Kidney epithelial cell (primary cell): ENCODE measurements around the gene RNF220. TPM values are rescaled to one million over a fixed set of nuclear protein-coding genes. Genes with fewer than 3 reads are reported as not detected.

Experiments
- DNase-seq: peaks from one replicate; pipeline ENCODE4 v3.0.0-alpha.2; 2010; ENCODE audit warnings: low read depth
- H3K27me3 ChIP-seq: 2 replicates; pipeline ENCODE4 v1.6.0; 2011; ENCODE audit warnings: low read length; ENCODE audit not compliant: control insufficient read depth, insufficient read depth
- H3K36me3 ChIP-seq: 2 replicates; pipeline ENCODE4 v1.5.1; 2011; ENCODE audit warnings: low read length; ENCODE audit not compliant: control insufficient read depth, insufficient read depth
- H3K4me3 ChIP-seq: 2 replicates; pipeline ENCODE4 v1.5.1; 2011; ENCODE audit warnings: low read depth, mild to moderate bottlenecking, control low read depth, low read length
- CTCF ChIP-seq: IDR thresholded peaks from 2 replicates; pipeline ENCODE4 v1.5.1; 2011; ENCODE audit warnings: mild to moderate bottlenecking, moderate library complexity, low read length, control low read depth, inconsistent platforms; ENCODE audit not compliant: insufficient read depth, poor library complexity, severe bottlenecking
- total RNA-seq: library from RNA; depleted of rRNA; stranded (reverse); fragments of >200 nt; gene quantifications from 2 replicates; pipeline ENCODE4 v1.2.3, GENCODE V29; 2015

Gene RNF220
- total RNA-seq, 1 donor from 2014 or later, result 127 TPM

- no peak overlapping the region for H3K4me3 ChIP-seq
- TF ChIP-seq CTCF, result no peak
Measured at GRCh38 chr1:44689447-44689765, 284.4 kb downstream of the RNF220 start.

DNA sequence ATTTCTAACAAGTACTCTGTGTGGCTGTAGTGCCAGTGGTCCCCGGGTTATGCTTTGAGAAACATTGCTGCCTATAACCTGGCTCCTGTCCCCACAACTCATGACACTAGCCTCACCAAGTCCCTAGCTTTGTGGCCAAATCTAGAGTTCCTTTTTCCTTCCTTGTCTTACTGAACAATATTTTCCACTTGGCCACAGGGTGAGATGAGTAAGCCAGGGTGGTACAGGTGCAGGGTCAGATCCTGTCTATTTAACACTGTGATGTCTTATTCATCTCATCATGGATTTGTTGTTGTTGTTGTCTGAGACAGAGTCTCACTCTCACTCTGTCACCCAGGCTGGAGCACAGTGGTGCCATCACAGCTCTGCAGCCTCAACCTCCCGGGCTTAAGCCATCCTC lies 288.1 kb downstream of the RNF220 start:
- no peak overlapping the region for H3K4me3 ChIP-seq
- H3K27me3 ChIP-seq, result no peaks in the 10 kb centered on the region
- no peak for TF ChIP-seq CTCF
- no peak for DNase-seq
- H3K36me3 ChIP-seq, result no peaks in the 10 kb centered on the region

More at GRCh38 chr1:44689447-44689765, 284.4 kb downstream of the RNF220 start:
- DNase-seq, result no peak
- Histone ChIP-seq H3K36me3 (no peaks in the 10 kb centered on the region), H3K27me3 (no peaks in the 10 kb centered on the region)

DNA sequence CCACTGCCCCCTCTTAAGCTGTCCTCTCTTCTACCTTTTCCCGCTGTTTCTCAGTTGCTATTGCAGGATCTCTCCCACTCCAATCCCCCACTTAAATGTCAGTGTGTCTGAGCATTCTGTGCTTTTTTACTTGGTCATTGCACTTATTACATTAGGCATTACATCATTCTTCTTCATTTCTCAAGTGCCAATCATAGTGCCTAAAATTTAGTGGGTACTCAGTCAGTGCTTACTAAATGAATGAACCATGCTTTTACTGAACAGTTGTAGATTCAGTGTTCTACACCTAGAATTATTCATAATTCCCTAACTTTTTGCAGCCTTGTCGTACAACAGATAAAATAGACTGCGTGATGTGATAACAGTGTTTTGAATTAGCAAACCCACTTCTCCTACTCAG lies 288.8 kb downstream of the RNF220 start:
- TF ChIP-seq CTCF, result no peak
- no peak overlapping the region for H3K4me3 ChIP-seq

DNA sequence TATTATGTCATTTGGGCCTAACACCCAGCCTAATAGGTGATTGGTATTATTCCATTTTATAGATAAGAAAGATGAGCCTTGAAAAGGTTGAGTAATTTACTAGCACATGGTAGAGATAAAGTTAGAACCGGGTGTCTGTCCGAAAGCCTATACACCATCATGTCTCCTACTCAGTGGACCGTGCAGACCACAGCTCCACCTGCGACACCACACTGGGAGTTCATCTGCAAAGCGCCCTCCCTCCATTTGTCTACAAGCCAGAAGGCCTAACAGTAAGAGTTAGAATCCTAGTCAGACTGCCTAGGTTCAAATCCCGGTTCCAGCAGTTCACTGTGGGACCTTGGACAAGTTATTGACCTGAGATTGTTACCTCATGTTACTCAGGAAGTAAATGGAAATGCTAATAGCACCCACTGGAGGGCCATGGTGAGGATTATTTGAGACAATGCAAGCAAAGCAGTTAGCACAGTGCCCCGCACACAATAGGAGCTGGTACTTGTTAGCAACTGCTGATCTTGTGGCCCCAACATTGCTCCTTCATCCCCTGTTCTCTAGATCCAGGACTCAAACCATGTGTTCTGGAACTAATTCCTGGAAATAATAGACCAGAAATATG lies 289.9 kb downstream of the RNF220 start:
- DNase-seq, result no peak
- H3K36me3 ChIP-seq, result no peaks in the 10 kb centered on the region
- no peak overlapping the region for H3K4me3 ChIP-seq
- TF ChIP-seq CTCF, result no peak
- H3K27me3 ChIP-seq, result no peaks in the 10 kb centered on the region

More for the DNA sequence above, 288.8 kb downstream of the RNF220 start:
- no peaks in the 10 kb centered on the region for H3K27me3 ChIP-seq
- H3K36me3 ChIP-seq, result no peaks in the 10 kb centered on the region
- no peak for DNase-seq

DNA sequence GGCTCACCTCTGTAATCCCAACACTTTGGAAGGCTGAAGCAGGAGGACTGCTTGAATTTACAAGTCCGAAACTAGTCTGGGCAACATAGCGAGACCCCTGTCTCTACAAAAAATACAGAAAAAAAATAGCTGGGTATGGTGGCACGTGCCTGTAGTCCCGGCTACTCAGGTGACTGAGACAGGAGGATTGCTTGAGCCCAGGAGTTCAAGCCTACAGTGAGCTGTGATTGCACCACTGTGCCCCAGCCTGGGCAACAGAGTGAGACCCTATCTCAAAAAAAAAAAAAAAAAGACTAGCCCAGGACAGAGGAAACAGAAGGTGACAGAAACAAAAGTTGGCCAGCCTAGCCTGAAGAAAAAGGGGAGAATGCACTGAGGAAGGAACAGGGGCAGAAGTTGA lies 290.6 kb downstream of the RNF220 start:
- Histone ChIP-seq H3K4me3 (no peak overlapping the region), H3K36me3 (no peaks in the 10 kb centered on the region), H3K27me3 (no peaks in the 10 kb centered on the region)
- no peak for TF ChIP-seq CTCF
- no peak for DNase-seq

DNA sequence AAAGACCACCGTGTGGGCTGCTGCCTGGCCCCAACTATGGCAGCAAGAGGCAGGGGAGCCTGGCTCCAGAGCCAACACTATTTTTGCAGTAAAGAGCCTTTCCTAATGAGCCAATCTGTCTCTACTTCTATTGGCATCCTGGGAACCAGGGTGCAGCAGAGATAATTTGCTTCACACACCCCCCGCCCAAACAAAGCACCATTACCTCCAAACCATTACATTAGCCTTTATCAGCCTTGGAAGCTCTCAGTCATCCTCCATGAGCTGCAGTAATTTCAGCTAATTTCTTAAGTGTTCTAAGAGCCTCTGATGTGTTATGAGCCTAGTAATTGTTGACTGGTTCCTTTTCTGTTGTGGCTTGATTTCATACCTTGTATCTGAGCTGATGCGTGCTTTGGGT lies 291.0 kb downstream of the RNF220 start:
- Histone ChIP-seq H3K4me3 (no peak overlapping the region), H3K36me3 (no peaks in the 10 kb centered on the region), H3K27me3 (no peaks in the 10 kb centered on the region)
- TF ChIP-seq CTCF, result no peak
- DNase-seq, result no peak
